ENCODE results near the gene AGXT.

AGXT gene

GRCh38 chr2:240869956-240870875 is 1.6 kb downstream of the AGXT start:
- no peak for DNase-seq (ENCODE audit: low read depth)

GRCh38 chr2:240871071-240871958 is 2.7 kb downstream of the AGXT start:
- DNase-seq (ENCODE audit: low read depth) = no peak

GRCh38 chr2:240872317-240873097 is 3.9 kb downstream of the AGXT start:
- no peak for DNase-seq (ENCODE audit: low read depth)

GRCh38 chr2:240873098-240873788 is 4.6 kb downstream of the AGXT start:
- no peak for DNase-seq (ENCODE audit: low read depth)

GRCh38 chr2:240873805-240874714 is 5.4 kb downstream of the AGXT start:
- no peak for DNase-seq (ENCODE audit: low read depth)

- DNase-seq (ENCODE audit: low read depth) = no peak
Observed at GRCh38 chr2:240874715-240875227, 6.1 kb downstream of the AGXT start.

GRCh38 chr2:240875228-240876034 is 6.8 kb downstream of the AGXT start:
- DNase-seq (ENCODE audit: low read depth) = no peak

- DNase-seq (ENCODE audit: low read depth) = no peak
Observed at GRCh38 chr2:240876035-240876474, 7.4 kb downstream of the AGXT start.

GRCh38 chr2:240876475-240877251 is 8.0 kb downstream of the AGXT start:
- no peak for DNase-seq (ENCODE audit: low read depth)

GRCh38 chr2:240877460-240878340 is 9.1 kb downstream of the AGXT start:
- no peak for DNase-seq (ENCODE audit: low read depth)

- DNase-seq (ENCODE audit: low read depth) = no peak
Observed at GRCh38 chr2:240878341-240878936, 9.8 kb downstream of the AGXT start.

- DNase-seq (ENCODE audit: low read depth) = no peak
Observed at GRCh38 chr2:240879105-240879504, 10.5 kb downstream of the AGXT start.

GRCh38 chr2:240881913-240882312 is 13.3 kb downstream of the AGXT start:
- no peak for DNase-seq (ENCODE audit: low read depth)

GRCh38 chr2:240884221-240884620 is 15.6 kb downstream of the AGXT start:
- DNase-seq (ENCODE audit: low read depth) = no peak

- no peak for DNase-seq (ENCODE audit: low read depth)
Observed at GRCh38 chr2:240884745-240885144, 16.1 kb downstream of the AGXT start.

GRCh38 chr2:240885566-240885965 is 16.9 kb downstream of the AGXT start:
- no peak for DNase-seq (ENCODE audit: low read depth)

GRCh38 chr2:240886023-240886565 is 17.5 kb downstream of the AGXT start:
- DNase-seq (ENCODE audit: low read depth) = no peak
